HepG2 (cell line): ENCODE results near the gene PDGFRB. TPM values are rescaled to one million over a fixed set of nuclear protein-coding genes. Genes with fewer than 3 reads are reported as not detected.

ENCODE experiments used
- ATAC-seq: fragments of 200-7000 bp; cut with Tn5 transposase; 3 replicates; pipeline ENCODE4 v1.9.1; 2020; ENCODE audit warnings: mild to moderate bottlenecking, moderate library complexity
- BruUV-seq: library from RNA; stranded (reverse); fragments of 400-500 nt; replicated peaks from 2 replicates; lab custom pipeline; 2021; lab: Mats Ljungman, UMichigan
- CTCF ChIA-PET: fragments of 300-600 bp; formaldehyde crosslinking; extraction: SDS; loops from one replicate; lab custom pipeline; 2021; ENCODE audit warnings: low total read pairs, inconsistent platforms, low intra/inter-chr PET ratio; lab: Yijun Ruan, JAX
- POLR2A ChIA-PET: fragments of 350-600 bp; sonication (Branson Sonifier 250); formaldehyde crosslinking; loops from one replicate; lab custom pipeline; 2020; ENCODE audit warnings: antibody characterized with exemption, inconsistent platforms; lab: Yijun Ruan, JAX
- DNase-seq: peaks from one replicate; pipeline ENCODE4 v3.0.0-alpha.2; 2015; ENCODE audit warnings: low spot score
- FAIRE-seq: peaks from 3 replicates; lab custom pipeline; 2011; peaks lifted over from hg19 to GRCh38; lab: Jason Lieb, UNC
- H2AFZ ChIP-seq: one replicate; pipeline ENCODE4 v1.6.1; 2011; ENCODE audit warnings: low read length, inconsistent platforms
- H3K27ac ChIP-seq: fragments of 300-600 bp; 3 replicates; pipeline ENCODE4 v1.8.0; 2011; ENCODE audit warnings: mixed run types, mild to moderate bottlenecking, mixed read lengths, low read length, inconsistent platforms; ENCODE audit not compliant: insufficient read depth; ENCODE audit errors: extremely low read length
- H3K27me3 ChIP-seq, 2 experiments: fragments of 200-600 bp in 1 of 2; 2 replicates in 1 of 2; 3 replicates in 1 of 2; pipeline versions ENCODE4 v1.6.0 to v1.8.0; 2011; ENCODE audit warnings: low read length in 2 of 2, mild to moderate bottlenecking in 2 of 2, moderate library complexity in 2 of 2, inconsistent platforms in 1 of 2; ENCODE audit not compliant: insufficient read depth in 2 of 2, control insufficient read depth in 1 of 2
- H3K36me3 ChIP-seq, 2 experiments: fragments of 200-600 bp in 1 of 2; replicated peaks in 1 of 2; 2 replicates in 1 of 2; 3 replicates in 1 of 2; pipeline versions ENCODE4 v1.5.1 to v1.8.0; 2011; ENCODE audit warnings: low read length in 2 of 2, inconsistent platforms in 1 of 2; ENCODE audit not compliant: insufficient read depth in 2 of 2, control insufficient read depth in 1 of 2
- H3K4me1 ChIP-seq: 2 replicates; pipeline ENCODE4 v1.5.1; 2012; ENCODE audit warnings: low read length, inconsistent platforms; ENCODE audit not compliant: insufficient read depth
- H3K4me2 ChIP-seq: 2 replicates; pipeline ENCODE4 v1.6.0; 2011; ENCODE audit warnings: low read depth, low read length, inconsistent platforms
- H3K4me3 ChIP-seq, 3 experiments: fragments of 200-600 bp in 1 of 3; sonication (generic), shearing (Covaris generic) in 1 of 3; replicated peaks in 1 of 3; 2 replicates each; pipeline ENCODE4 v1.5.1; 2011 to 2016; ENCODE audit warnings: low read length in 3 of 3, inconsistent platforms in 2 of 3, low read depth in 2 of 3, mild to moderate bottlenecking in 2 of 3, control low read depth in 1 of 3, mixed read lengths in 1 of 3; ENCODE audit not compliant: insufficient read depth in 1 of 3
- H3K79me2 ChIP-seq: one replicate; pipeline ENCODE4 v1.6.1; 2011; ENCODE audit warnings: low read length, inconsistent platforms; ENCODE audit not compliant: insufficient read depth
- H3K9ac ChIP-seq: 2 replicates; pipeline ENCODE4 v1.6.0; 2011; ENCODE audit warnings: mild to moderate bottlenecking, low read depth, low read length, inconsistent platforms; ENCODE audit not compliant: insufficient read depth
- H3K9me3 ChIP-seq: 2 replicates; pipeline ENCODE4 v1.5.1; 2012; ENCODE audit warnings: mild to moderate bottlenecking, low read length
- H4K20me1 ChIP-seq: 2 replicates; pipeline ENCODE4 v1.6.0; 2011; ENCODE audit warnings: inconsistent platforms, mild to moderate bottlenecking, low read length, moderate library complexity; ENCODE audit not compliant: insufficient read depth
- FOXK1 ChIP-seq: sonication (generic); formaldehyde crosslinking; IDR thresholded peaks from 2 replicates; pipeline ENCODE4 v1.4.0; 2020; ENCODE audit warnings: low read depth, missing genetic modification reagents, borderline replicate concordance
- KDM5B ChIP-seq: sonication (generic); formaldehyde crosslinking; IDR thresholded peaks from 2 replicates; pipeline ENCODE4 v1.4.0; 2020; ENCODE audit warnings: missing genetic modification reagents, mild to moderate bottlenecking, borderline replicate concordance
- RFX3 ChIP-seq: IDR thresholded peaks from 2 replicates; pipeline ENCODE4 v1.6.1; 2016; ENCODE audit warnings: missing biosample characterization, missing genetic modification reagents
- SP4 ChIP-seq: sonication (generic); formaldehyde crosslinking; IDR thresholded peaks from 2 replicates; pipeline ENCODE4 v1.8.1; 2023; ENCODE audit warnings: mild to moderate bottlenecking, missing genetic modification reagents
- ZNF710 ChIP-seq: sonication (generic); formaldehyde crosslinking; IDR thresholded peaks from 2 replicates; pipeline ENCODE4 v1.5.0; 2020; ENCODE audit warnings: mild to moderate bottlenecking, missing genetic modification reagents, borderline replicate concordance
- ZZZ3 ChIP-seq: sonication (generic); formaldehyde crosslinking; IDR thresholded peaks from 2 replicates; pipeline ENCODE4 v1.4.0; 2020; ENCODE audit warnings: missing genetic modification reagents, mild to moderate bottlenecking, borderline replicate concordance
- WGBS: methylation state at CpG from one replicate; pipeline ENCODE4 v1.1.6; 2017; ENCODE audit warnings: low lambda C conversion rate; 5-methylcytosine and 5-hydroxymethylcytosine counted together
- in situ Hi-C: cut with HindIII; loops from 2 replicates; pipeline ENCODE4 v1.10.0; 2017; ENCODE audit warnings: low pct_unique_long_range_greater_than_20kb; ENCODE audit not compliant: extremely low pct_ligation_motif_present
- intact Hi-C: fragments of 100-400 bp; cut with micrococcal nuclease; formaldehyde crosslinking; loops from one replicate; pipeline ENCODE4 v1.10.0; 2022; ENCODE audit not compliant: unreplicated experiment
- polyA plus RNA-seq, 8 experiments: library from polyadenylated mRNA; depleted of rRNA in 3 of 8; stranded (reverse) in 7 of 8; unstranded in 1 of 8; fragments of >200 nt; fragmentation: Illumina TruSeq in 4 of 8; extraction: Trizol in 4 of 8; gene quantifications; 2 replicates each; pipeline versions ENCODE4 v1.2.1 to v1.2.3, GENCODE V29; 2011 to 2016; ENCODE audit warnings: low read depth in 4 of 8, missing spikeins in 1 of 8, mixed read lengths in 1 of 8; ENCODE audit not compliant: insufficient read depth in 1 of 8
- total RNA-seq, 5 experiments: library from RNA; depleted of rRNA; stranded (reverse); fragments of >200 nt; fragmentation: Illumina TruSeq; extraction: Trizol; gene quantifications; 2 replicates each; pipeline ENCODE4 v1.2.3, GENCODE V29; 2016; ENCODE audit warnings: low read depth in 1 of 5

The PDGFRB gene
- total and polyA plus RNA-seq, 2 of the 13 experiments (the other 11 are each of a cell fraction or from before 2014, with no cell fraction given): 4.0 to 21.0 TPM

DNA sequence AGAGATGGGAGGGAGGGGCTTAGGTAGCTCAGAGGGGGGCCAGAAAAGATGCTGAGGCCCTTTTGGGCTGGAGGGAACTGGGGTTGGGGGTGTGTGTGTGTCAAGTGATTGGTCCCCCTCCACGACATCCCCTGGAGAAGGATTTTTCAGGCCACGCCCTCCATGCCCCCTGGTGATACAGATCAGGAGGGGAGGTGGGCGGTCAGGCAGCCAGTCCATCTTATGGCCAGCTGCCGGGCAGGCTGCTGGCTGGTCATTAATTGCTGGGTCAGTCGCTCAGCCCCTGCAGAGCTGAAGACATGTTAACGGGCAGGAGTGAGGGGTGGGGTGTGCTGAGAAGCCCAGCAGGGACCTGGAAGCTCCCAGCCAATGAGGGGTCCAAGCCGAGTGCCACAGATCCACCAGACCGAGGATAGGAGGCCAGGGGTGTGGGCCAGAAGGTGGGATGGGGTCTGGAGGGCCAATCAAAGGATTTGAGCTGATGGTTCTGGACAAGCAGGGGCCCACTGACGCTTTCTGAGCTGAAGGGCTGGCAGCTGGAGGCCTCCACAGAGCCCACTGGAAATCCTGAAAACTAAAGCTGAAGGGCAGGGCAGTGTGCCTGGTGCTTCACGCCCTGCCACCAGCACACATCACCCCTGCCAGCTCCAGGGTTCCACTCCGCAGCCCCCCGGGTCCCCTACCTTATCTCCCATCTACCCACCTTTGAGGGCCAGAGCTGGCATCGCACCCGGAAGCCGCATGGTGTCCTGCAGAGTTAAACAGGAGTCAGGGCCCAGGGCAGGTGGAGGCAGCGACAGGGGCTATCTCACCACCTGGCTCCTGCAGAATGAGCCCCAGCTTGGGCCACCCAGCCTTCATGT is 19.1 kb downstream of the PDGFRB start (continued):
- no peak for TF ChIP-seq ZZZ3 (CRISPR knock-in tag)
- TF ChIP-seq KDM5B (CRISPR knock-in tag): no peak
- TF ChIP-seq FOXK1 (CRISPR knock-in tag): no peak
- no peak for TF ChIP-seq RFX3 (CRISPR knock-in tag)
- TF ChIP-seq, all 625 proteins: peak for 14

DNA sequence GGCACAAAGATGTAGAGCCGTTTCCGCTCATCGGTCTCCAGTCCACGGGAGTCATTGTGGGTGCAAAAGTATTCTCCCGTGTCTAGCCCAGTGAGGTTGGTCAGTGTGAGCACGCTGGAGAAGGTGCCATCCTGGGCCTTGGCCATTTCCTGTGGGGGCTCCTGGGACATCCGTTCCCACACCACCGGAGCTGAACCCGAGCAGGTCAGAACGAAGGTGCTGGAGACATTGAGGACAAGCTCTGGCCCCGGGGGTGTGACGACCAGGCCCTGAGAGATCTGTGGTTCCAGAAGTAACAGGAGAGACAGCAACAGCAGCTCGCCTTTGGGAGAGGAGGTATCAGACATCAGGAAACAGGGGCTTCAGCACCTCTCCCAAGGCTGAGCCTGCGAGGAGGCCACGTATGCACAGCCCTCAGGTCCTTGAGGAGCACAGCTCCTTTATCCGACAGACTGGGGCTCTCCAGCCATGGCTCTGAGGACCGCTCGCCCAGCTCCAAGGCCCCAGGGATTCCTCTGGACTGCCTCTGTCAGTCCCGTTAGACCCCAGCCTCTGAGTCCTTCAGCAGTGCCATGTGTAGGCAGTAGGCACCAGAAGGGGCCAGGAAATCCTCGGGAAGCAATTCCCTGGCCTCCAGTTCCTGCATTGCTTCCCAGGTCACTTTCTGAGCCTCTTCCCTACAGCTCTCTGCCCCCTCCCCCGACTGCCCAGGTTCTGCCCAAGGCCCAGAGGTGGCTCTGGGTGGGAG is 19.9 kb downstream of the PDGFRB start:
- FAIRE-seq (no peak), ATAC-seq (no peak), DNase-seq (no peak)
- peak; percentile 39; the same call in 1 of the 2 replicates for TF ChIP-seq SP4 (CRISPR knock-in tag)
- no peak for TF ChIP-seq ZNF710 (CRISPR knock-in tag)
- in situ Hi-C loops (no loop called here), intact Hi-C loops (loop anchor here (5.0 kb wide), 1 partner anchor 222 kb away; the partner anchor contains the start of gene TCOF1)
- ChIA-PET CTCF (no interaction called here), POLR2A (interaction anchor here (3.6 kb wide), 1 partner anchor 109 kb away, joined by 18 read pairs; no protein-coding TSS in a partner anchor)
- BruUV-seq: no TSS peak
- 94% methylated on average over 10 of the region's 21 CpGs for WGBS
- Histone ChIP-seq H3K4me1 (peaks cover 79% of the 10 kb centered on the region), H3K9ac (0 out of 2 replicates have a peak overlapping the region, but pooled peaks have one; percentile 5), H3K4me3 (no peak overlapping the region; a peak in 1 of 6 replicates), H2AFZ (no peak overlapping the region), H3K27me3 (no peaks in the 10 kb centered on the region), H3K9me3 (no peaks in the 10 kb centered on the region), H3K27ac (no peak overlapping the region), H3K4me2 (peak overlapping the region; percentile 88), H3K36me3 (no peaks in the 10 kb centered on the region), H4K20me1 (no peaks in the 10 kb centered on the region), H3K79me2 (peaks cover 2% of the 10 kb centered on the region)
